GM12873 (cell line): Measurements from ENCODE around the gene CHST2.

Experiments
- CTCF ChIP-seq: IDR thresholded peaks from 2 replicates; pipeline ENCODE4 v1.5.1; 2012; ENCODE audit warnings: low read depth, mild to moderate bottlenecking, moderate library complexity, low read length, control low read depth; ENCODE audit not compliant: insufficient read depth; ENCODE audit errors: missing control alignments

Gene CHST2

GRCh38 chr3:143120716-143121240 lies 1.2 kb downstream of the CHST2 start:
- peak; percentile 40 for TF ChIP-seq CTCF

- peak; percentile 62 for TF ChIP-seq CTCF
Measured at GRCh38 chr3:143121241-143122088, 1.9 kb downstream of the CHST2 start.

GRCh38 chr3:143122089-143122430 lies 2.5 kb downstream of the CHST2 start:
- no peak for TF ChIP-seq CTCF

- TF ChIP-seq CTCF: no peak
Measured at GRCh38 chr3:143122608-143123352, 3.2 kb downstream of the CHST2 start.

- TF ChIP-seq CTCF: no peak
Measured at GRCh38 chr3:143123353-143123984, 3.9 kb downstream of the CHST2 start.

GRCh38 chr3:143124601-143125520 lies 5.3 kb downstream of the CHST2 start:
- no peak for TF ChIP-seq CTCF
